Liver (tissue), 3 donors: ENCODE results near the gene GALNT10.

Source experiments
- ATF3 ChIP-seq: IDR thresholded peaks from 2 replicates; pipeline ENCODE4 v1.6.1; 2016; ENCODE audit warnings: antibody characterized with exemption
- CTCF ChIP-seq: fragments of 150-350 bp; IDR thresholded peaks from 2 replicates; pipeline ENCODE4 v1.5.1; 2017; ENCODE audit warnings: improper control_type of control experiment, low read depth, low read length; ENCODE audit not compliant: missing input control
- FOXA1 ChIP-seq: IDR thresholded peaks from 2 replicates; pipeline ENCODE4 v1.6.1; 2016; ENCODE audit warnings: antibody characterized with exemption
- GABPA ChIP-seq, 2 donors: IDR thresholded peaks in 1 of 2; conservative IDR thresholded peaks in 1 of 2; 2 replicates each; pipeline ENCODE4 v1.6.1; 2016; ENCODE audit warnings: antibody characterized with exemption in 2 of 2, mild to moderate bottlenecking in 1 of 2, moderate library complexity in 1 of 2
- JUND ChIP-seq, 2 donors: IDR thresholded peaks; 2 replicates each; pipeline ENCODE4 v1.6.1; 2016; ENCODE audit warnings: antibody characterized with exemption in 2 of 2
- MAX ChIP-seq: IDR thresholded peaks from 2 replicates; pipeline ENCODE4 v1.6.1; 2016; ENCODE audit warnings: antibody characterized with exemption
- NR2F2 ChIP-seq: IDR thresholded peaks from 2 replicates; pipeline ENCODE4 v1.6.1; 2016; ENCODE audit warnings: antibody characterized with exemption
- RAD21 ChIP-seq, 2 donors: IDR thresholded peaks; 2 replicates each; pipeline ENCODE4 v1.6.1; 2016; ENCODE audit warnings: antibody characterized with exemption in 2 of 2, mild to moderate bottlenecking in 2 of 2
- REST ChIP-seq: IDR thresholded peaks from 2 replicates; pipeline ENCODE4 v1.6.1; 2016; ENCODE audit warnings: antibody characterized with exemption, mild to moderate bottlenecking
- RXRA ChIP-seq, 2 donors: IDR thresholded peaks; 2 replicates each; pipeline ENCODE4 v1.6.1; 2017 to 2018; ENCODE audit warnings: antibody characterized with exemption in 2 of 2, mild to moderate bottlenecking in 1 of 2
- SP1 ChIP-seq: IDR thresholded peaks from 2 replicates; pipeline ENCODE4 v1.6.1; 2018; ENCODE audit warnings: antibody characterized with exemption, mild to moderate bottlenecking
- TAF1 ChIP-seq: conservative IDR thresholded peaks from 2 replicates; pipeline ENCODE4 v1.6.1; 2016; ENCODE audit warnings: antibody characterized with exemption, mild to moderate bottlenecking
- YY1 ChIP-seq: IDR thresholded peaks from 2 replicates; pipeline ENCODE4 v1.6.1; 2016; ENCODE audit warnings: antibody characterized with exemption, mild to moderate bottlenecking
- ZBTB33 ChIP-seq: IDR thresholded peaks from 2 replicates; pipeline ENCODE4 v1.6.1; 2016; ENCODE audit warnings: antibody characterized with exemption
- donor health status: healthy.
- donor health status: healthy.

GRCh38 chr5:154430961-154431630, 240.6 kb downstream of the GALNT10 start:
- TF ChIP-seq CTCF (no peak), REST (no peak), RAD21 (IDR thresholded peaks at IDR 0.05) (no peak), TAF1 (no peak), NR2F2 (no peak), MAX (no peak), ATF3 (no peak), GABPA (IDR thresholded peaks at IDR 0.05 in 1 of 2, conservative IDR thresholded peaks at IDR 0.05 in 1 of 2) (no peak), JUND (IDR thresholded peaks at IDR 0.05) (no peak), YY1 (no peak), SP1 (no peak), ZBTB33 (no peak), FOXA1 (no peak), RXRA (IDR thresholded peaks at IDR 0.05) (no peak)
